ENCODE data around the gene BICDL2.

The BICDL2 gene

GRCh38 chr16:3045758-3046640, 9.3 kb upstream of the BICDL2 start, which contains the start of gene MMP25:
MMP25 (plus strand) TSS chr16:3046561; CDS start chr16:3046918, 357 bp downstream.
- H3K79me1 ChIP-seq (ENCODE audit: low read length) = no peaks in the 10 kb centered on the region
- H3K36me3 ChIP-seq (ENCODE audit: control insufficient read depth in 1 of 2, insufficient read depth in 2 of 2, low read length in 2 of 2) = no peaks in the 10 kb centered on the region
- peak within 1 kb of the TSS; percentile 49 for H3K4me3 ChIP-seq (ENCODE audit: low read depth, low read length)
- H2AFZ ChIP-seq (ENCODE audit: insufficient read depth, low read length, poor library complexity) = peak within 1 kb of the TSS; percentile 15
- no peak within 1 kb of the TSS for H3K27ac ChIP-seq (ENCODE audit: low read depth, low read length)
- H3K4me2 ChIP-seq (ENCODE audit: low read length) = peak within 1 kb of the TSS; percentile 84
- no peak within 1 kb of the TSS for H3K9ac ChIP-seq (ENCODE audit: low read length)
- no peak within 1 kb of the TSS for H3K14ac ChIP-seq (ENCODE audit: low read length)
- H3K27me3 ChIP-seq (ENCODE audit: insufficient read depth, low read length) = peaks cover 34% of the 10 kb centered on the region
- H3K4ac ChIP-seq (ENCODE audit: low read depth, low read length) = no peak within 1 kb of the TSS
- H3K18ac ChIP-seq (ENCODE audit: low read length) = no peak within 1 kb of the TSS
- H2AK5ac ChIP-seq (ENCODE audit: low read length) = no peak within 1 kb of the TSS
- no peak within 1 kb of the TSS for H3K23ac ChIP-seq (ENCODE audit: low read length)
- no peak for DNase-seq
- no peak within 1 kb of the TSS for H2BK120ac ChIP-seq (ENCODE audit: insufficient read depth, low read length, poor library complexity)
- no peaks in the 10 kb centered on the region for H3K9me3 ChIP-seq (ENCODE audit: insufficient read depth, low read depth, low read length)
- no peak within 1 kb of the TSS for H2BK5ac ChIP-seq (ENCODE audit: low read depth, low read length, poor library complexity)
- H3K79me2 ChIP-seq (ENCODE audit: control insufficient read depth, insufficient read depth, low read length, poor library complexity) = no peaks in the 10 kb centered on the region
- H2BK12ac ChIP-seq (ENCODE audit: low read length) = no peak within 1 kb of the TSS
- H3K4me1 ChIP-seq (ENCODE audit: control insufficient read depth in 1 of 2, insufficient read depth in 2 of 2, low read length in 2 of 2) = peaks cover 4 to 9% of the 10 kb centered on the region in 2 experiments
- H4K12ac ChIP-seq (ENCODE audit: low read depth, low read length) = no peak within 1 kb of the TSS
- no peak within 1 kb of the TSS for H4K8ac ChIP-seq (ENCODE audit: low read depth, low read length)
- no CpG with 5 or more reads among the region's 86 CpGs for WGBS (ENCODE audit: extremely low coverage, insufficient coverage, insufficient read length)
- H4K91ac ChIP-seq (ENCODE audit: low read depth, low read length) = no peak within 1 kb of the TSS

- H3K4me2 ChIP-seq (ENCODE audit: low read length) = no peak overlapping the region
- H2AFZ ChIP-seq (ENCODE audit: insufficient read depth, low read length, poor library complexity) = no peak overlapping the region
- DNase-seq = no peak
- H3K9me3 ChIP-seq (ENCODE audit: insufficient read depth, low read depth, low read length) = no peaks in the 10 kb centered on the region
- no peak overlapping the region for H3K9ac ChIP-seq (ENCODE audit: low read length)
- H3K27me3 ChIP-seq (ENCODE audit: insufficient read depth, low read length) = peaks cover 34% of the 10 kb centered on the region
- H4K91ac ChIP-seq (ENCODE audit: low read depth, low read length) = no peak overlapping the region
- H3K36me3 ChIP-seq (ENCODE audit: control insufficient read depth in 1 of 2, insufficient read depth in 2 of 2, low read length in 2 of 2) = no peaks in the 10 kb centered on the region
- no peak overlapping the region for H3K23ac ChIP-seq (ENCODE audit: low read length)
- H2BK5ac ChIP-seq (ENCODE audit: low read depth, low read length, poor library complexity) = no peak overlapping the region
- H3K4ac ChIP-seq (ENCODE audit: low read depth, low read length) = no peak overlapping the region
- H3K14ac ChIP-seq (ENCODE audit: low read length) = no peak overlapping the region
- no peaks in the 10 kb centered on the region for H3K79me2 ChIP-seq (ENCODE audit: control insufficient read depth, insufficient read depth, low read length, poor library complexity)
- H4K8ac ChIP-seq (ENCODE audit: low read depth, low read length) = no peak overlapping the region
- no peak overlapping the region for H3K18ac ChIP-seq (ENCODE audit: low read length)
- no peak overlapping the region for H2AK5ac ChIP-seq (ENCODE audit: low read length)
- H2BK12ac ChIP-seq (ENCODE audit: low read length) = no peak overlapping the region
- H3K4me3 ChIP-seq (ENCODE audit: low read depth, low read length) = no peak overlapping the region
- no peak overlapping the region for H4K12ac ChIP-seq (ENCODE audit: low read depth, low read length)
- peaks cover 4 to 9% of the 10 kb centered on the region in 2 experiments for H3K4me1 ChIP-seq (ENCODE audit: control insufficient read depth in 1 of 2, insufficient read depth in 2 of 2, low read length in 2 of 2)
- no peak overlapping the region for H3K27ac ChIP-seq (ENCODE audit: low read depth, low read length)
- WGBS (ENCODE audit: extremely low coverage, insufficient coverage, insufficient read length) = no CpG with 5 or more reads among the region's 6 CpGs
- H3K79me1 ChIP-seq (ENCODE audit: low read length) = no peaks in the 10 kb centered on the region
- no peak overlapping the region for H2BK120ac ChIP-seq (ENCODE audit: insufficient read depth, low read length, poor library complexity)
Measured at GRCh38 chr16:3044708-3045107, 8.0 kb upstream of the BICDL2 start.

GRCh38 chr16:3042376-3042775, 5.6 kb upstream of the BICDL2 start:
- no peak overlapping the region for H3K4me3 ChIP-seq (ENCODE audit: low read depth, low read length)
- no peak overlapping the region for H4K8ac ChIP-seq (ENCODE audit: low read depth, low read length)
- WGBS (ENCODE audit: extremely low coverage, insufficient coverage, insufficient read length) = no CpG with 5 or more reads among the region's 3 CpGs
- H4K91ac ChIP-seq (ENCODE audit: low read depth, low read length) = no peak overlapping the region
- H3K4ac ChIP-seq (ENCODE audit: low read depth, low read length) = no peak overlapping the region
- no peak overlapping the region for H3K27ac ChIP-seq (ENCODE audit: low read depth, low read length)
- H4K12ac ChIP-seq (ENCODE audit: low read depth, low read length) = no peak overlapping the region
- H3K9ac ChIP-seq (ENCODE audit: low read length) = no peak overlapping the region
- H3K9me3 ChIP-seq (ENCODE audit: insufficient read depth, low read depth, low read length) = no peaks in the 10 kb centered on the region
- no peak overlapping the region for H2BK120ac ChIP-seq (ENCODE audit: insufficient read depth, low read length, poor library complexity)
- H3K36me3 ChIP-seq (ENCODE audit: control insufficient read depth in 1 of 2, insufficient read depth in 2 of 2, low read length in 2 of 2) = no peaks in the 10 kb centered on the region
- H2BK5ac ChIP-seq (ENCODE audit: low read depth, low read length, poor library complexity) = no peak overlapping the region
- H3K18ac ChIP-seq (ENCODE audit: low read length) = no peak overlapping the region
- no peaks in the 10 kb centered on the region for H3K79me2 ChIP-seq (ENCODE audit: control insufficient read depth, insufficient read depth, low read length, poor library complexity)
- no peak overlapping the region for H2BK12ac ChIP-seq (ENCODE audit: low read length)
- no peak overlapping the region for H2AFZ ChIP-seq (ENCODE audit: insufficient read depth, low read length, poor library complexity)
- H3K4me2 ChIP-seq (ENCODE audit: low read length) = no peak overlapping the region
- H3K4me1 ChIP-seq (ENCODE audit: control insufficient read depth in 1 of 2, insufficient read depth in 2 of 2, low read length in 2 of 2) = peaks cover 4 to 9% of the 10 kb centered on the region in 2 experiments
- DNase-seq = no peak
- peaks cover 27% of the 10 kb centered on the region for H3K27me3 ChIP-seq (ENCODE audit: insufficient read depth, low read length)
- no peak overlapping the region for H3K23ac ChIP-seq (ENCODE audit: low read length)
- H3K14ac ChIP-seq (ENCODE audit: low read length) = no peak overlapping the region
- H3K79me1 ChIP-seq (ENCODE audit: low read length) = peaks cover 1% of the 10 kb centered on the region
- H2AK5ac ChIP-seq (ENCODE audit: low read length) = no peak overlapping the region

- H3K79me2 ChIP-seq (ENCODE audit: control insufficient read depth, insufficient read depth, low read length, poor library complexity) = no peaks in the 10 kb centered on the region
- H4K12ac ChIP-seq (ENCODE audit: low read depth, low read length) = no peak overlapping the region
- H2AK5ac ChIP-seq (ENCODE audit: low read length) = no peak overlapping the region
- H2BK5ac ChIP-seq (ENCODE audit: low read depth, low read length, poor library complexity) = no peak overlapping the region
- no peak overlapping the region for H2BK120ac ChIP-seq (ENCODE audit: insufficient read depth, low read length, poor library complexity)
- no peak overlapping the region for H3K27ac ChIP-seq (ENCODE audit: low read depth, low read length)
- H3K4ac ChIP-seq (ENCODE audit: low read depth, low read length) = no peak overlapping the region
- WGBS (ENCODE audit: extremely low coverage, insufficient coverage, insufficient read length) = no CpG with 5 or more reads among the region's 5 CpGs
- H3K36me3 ChIP-seq (ENCODE audit: control insufficient read depth in 1 of 2, insufficient read depth in 2 of 2, low read length in 2 of 2) = no peaks in the 10 kb centered on the region
- no peak overlapping the region for H4K91ac ChIP-seq (ENCODE audit: low read depth, low read length)
- peaks cover 3 to 5% of the 10 kb centered on the region in 2 experiments for H3K4me1 ChIP-seq (ENCODE audit: control insufficient read depth in 1 of 2, insufficient read depth in 2 of 2, low read length in 2 of 2)
- no peak overlapping the region for H3K4me2 ChIP-seq (ENCODE audit: low read length)
- H3K27me3 ChIP-seq (ENCODE audit: insufficient read depth, low read length) = peaks cover 10% of the 10 kb centered on the region
- no peaks in the 10 kb centered on the region for H3K9me3 ChIP-seq (ENCODE audit: insufficient read depth, low read depth, low read length)
- H4K8ac ChIP-seq (ENCODE audit: low read depth, low read length) = no peak overlapping the region
- H3K18ac ChIP-seq (ENCODE audit: low read length) = no peak overlapping the region
- H3K14ac ChIP-seq (ENCODE audit: low read length) = no peak overlapping the region
- no peak overlapping the region for H2AFZ ChIP-seq (ENCODE audit: insufficient read depth, low read length, poor library complexity)
- DNase-seq = no peak
- no peak overlapping the region for H2BK12ac ChIP-seq (ENCODE audit: low read length)
- H3K23ac ChIP-seq (ENCODE audit: low read length) = no peak overlapping the region
- peaks cover 1% of the 10 kb centered on the region for H3K79me1 ChIP-seq (ENCODE audit: low read length)
- H3K4me3 ChIP-seq (ENCODE audit: low read depth, low read length) = no peak overlapping the region
- H3K9ac ChIP-seq (ENCODE audit: low read length) = no peak overlapping the region
Measured at GRCh38 chr16:3038896-3039295, 2.2 kb upstream of the BICDL2 start.

All from trophoblast cell (in vitro differentiated cells and primary cell).